Measurements from ENCODE around the gene TTC7B.

DNA sequence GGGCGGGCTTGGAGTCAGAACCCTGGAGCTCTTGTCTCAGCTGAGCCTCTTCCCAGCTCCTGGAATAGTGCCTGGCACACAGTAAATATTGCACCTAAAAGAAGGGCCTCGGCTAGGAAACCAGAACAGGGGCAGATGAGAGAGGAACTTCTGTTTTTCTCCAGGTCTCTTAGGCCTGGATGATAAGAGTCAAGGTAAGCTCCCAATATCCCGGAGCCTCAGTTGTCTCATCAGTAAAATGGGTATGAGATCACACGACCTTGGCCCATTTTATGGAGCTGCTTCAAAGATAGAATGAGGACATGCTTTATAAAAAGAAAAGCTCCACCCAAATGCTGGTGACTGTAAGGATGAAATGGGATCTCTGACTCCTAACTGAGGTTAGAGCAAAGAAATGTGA is 202.2 kb downstream of the TTC7B start:
- TF ChIP-seq, protein P1, sequence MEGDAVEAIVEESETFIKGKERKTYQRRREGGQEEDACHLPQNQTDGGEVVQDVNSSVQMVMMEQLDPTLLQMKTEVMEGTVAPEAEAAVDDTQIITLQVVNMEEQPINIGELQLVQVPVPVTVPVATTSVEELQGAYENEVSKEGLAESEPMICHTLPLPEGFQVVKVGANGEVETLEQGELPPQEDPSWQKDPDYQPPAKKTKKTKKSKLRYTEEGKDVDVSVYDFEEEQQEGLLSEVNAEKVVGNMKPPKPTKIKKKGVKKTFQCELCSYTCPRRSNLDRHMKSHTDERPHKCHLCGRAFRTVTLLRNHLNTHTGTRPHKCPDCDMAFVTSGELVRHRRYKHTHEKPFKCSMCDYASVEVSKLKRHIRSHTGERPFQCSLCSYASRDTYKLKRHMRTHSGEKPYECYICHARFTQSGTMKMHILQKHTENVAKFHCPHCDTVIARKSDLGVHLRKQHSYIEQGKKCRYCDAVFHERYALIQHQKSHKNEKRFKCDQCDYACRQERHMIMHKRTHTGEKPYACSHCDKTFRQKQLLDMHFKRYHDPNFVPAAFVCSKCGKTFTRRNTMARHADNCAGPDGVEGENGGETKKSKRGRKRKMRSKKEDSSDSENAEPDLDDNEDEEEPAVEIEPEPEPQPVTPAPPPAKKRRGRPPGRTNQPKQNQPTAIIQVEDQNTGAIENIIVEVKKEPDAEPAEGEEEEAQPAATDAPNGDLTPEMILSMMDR (conservative IDR thresholded peaks at IDR 0.05 in 1 of 2, IDR thresholded peaks at IDR 0.05 in 1 of 2; ENCODE audit: low read depth in 1 of 2, low read length in 2 of 2), result no peak
- TF ChIP-seq EZH2 (IDR thresholded peaks at IDR 0.05; ENCODE audit: low read length, missing control alignments), result no peak

Data from fibroblast of lung (primary cell).